ENCODE data around the gene SLC5A3.

Gene SLC5A3

GRCh38 chr21:34082769-34083168, 9.4 kb downstream of the SLC5A3 start:
- Histone ChIP-seq H3K9me3 (ENCODE audit: control insufficient read depth, insufficient read depth, low read depth, low read length) (no peaks in the 10 kb centered on the region), H3K4me1 (ENCODE audit: control insufficient read depth, insufficient read depth, low read length) (no peaks in the 10 kb centered on the region; the same call in 1 of the 2 replicates), H3K36me3 (ENCODE audit: control insufficient read depth in 2 of 2, insufficient read depth in 1 of 2, low read length in 2 of 2) (peaks cover 0 to 3% of the 10 kb centered on the region in 2 experiments; a peak in 1 of 3 replicates), H3K27ac (ENCODE audit: extremely low read depth, low read depth, low read length) (no peak overlapping the region), H3K4me3 (ENCODE audit: low read depth, low read length) (no peak overlapping the region)
- CTCF ChIA-PET: interaction anchor here (0.9 to 2.1 kb wide), 2 partner anchors 10 to 39 kb away, joined by 4 to 8 read pairs; no protein-coding TSS in a partner anchor
- POLR2A ChIA-PET: interaction anchor here (1.0 kb wide), 1 partner anchor 10 kb away, joined by 3 read pairs; no protein-coding TSS in a partner anchor
- no peak for TF ChIP-seq GLI2 (tag by site-specific recombination; IDR thresholded peaks at IDR 0.05; ENCODE audit: borderline replicate concordance, low read depth)
- no peak for TF ChIP-seq BCL11B (tag by site-specific recombination; IDR thresholded peaks at IDR 0.05; ENCODE audit: low read depth)
- TF ChIP-seq ZNF239 (tag by site-specific recombination; IDR thresholded peaks at IDR 0.05): no peak
- peak; percentile 85 for TF ChIP-seq PRDM1 (tag by site-specific recombination; IDR thresholded peaks at IDR 0.05)
- TF ChIP-seq SALL2 (tag by site-specific recombination; IDR thresholded peaks at IDR 0.05; ENCODE audit: borderline replicate concordance): no peak

- Histone ChIP-seq H3K27ac (ENCODE audit: extremely low read depth, low read depth, low read length) (no peak overlapping the region), H3K4me1 (ENCODE audit: control insufficient read depth, insufficient read depth, low read length) (no peaks in the 10 kb centered on the region; the same call in 1 of the 2 replicates), H3K9me3 (ENCODE audit: control insufficient read depth, insufficient read depth, low read depth, low read length) (no peaks in the 10 kb centered on the region), H3K4me3 (ENCODE audit: low read depth, low read length) (no peak overlapping the region), H3K36me3 (ENCODE audit: control insufficient read depth in 2 of 2, insufficient read depth in 1 of 2, low read length in 2 of 2) (peaks cover 0 to 3% of the 10 kb centered on the region in 2 experiments; a peak in 1 of 3 replicates)
- TF ChIP-seq ZNF530 (tag by site-specific recombination; IDR thresholded peaks at IDR 0.05; ENCODE audit: low read depth) (no peak), ZNF157 (tag by site-specific recombination; IDR thresholded peaks at IDR 0.05) (no peak), ZNF404 (tag by site-specific recombination; IDR thresholded peaks at IDR 0.05) (no peak), ZNF354C (tag by site-specific recombination; IDR thresholded peaks at IDR 0.05; ENCODE audit: borderline replicate concordance, low read depth) (no peak), ZNF23 (tag by site-specific recombination; IDR thresholded peaks at IDR 0.05; ENCODE audit: borderline replicate concordance) (no peak), KLF7 (tag by site-specific recombination; IDR thresholded peaks at IDR 0.05; ENCODE audit: borderline replicate concordance) (no peak), ZNF211 (tag by site-specific recombination; IDR thresholded peaks at IDR 0.05; ENCODE audit: low read depth) (no peak), ZNF658 (tag by site-specific recombination; IDR thresholded peaks at IDR 0.05) (no peak), ZNF747 (tag by site-specific recombination; IDR thresholded peaks at IDR 0.05) (no peak), ZNF623 (tag by site-specific recombination; IDR thresholded peaks at IDR 0.05) (no peak), ZNF645 (tag by site-specific recombination; IDR thresholded peaks at IDR 0.05) (no peak), ZNF785 (tag by site-specific recombination; IDR thresholded peaks at IDR 0.05) (no peak), ZNF391 (tag by site-specific recombination; IDR thresholded peaks at IDR 0.05; ENCODE audit: borderline replicate concordance, low read depth) (no peak), OSR2 (tag by site-specific recombination; IDR thresholded peaks at IDR 0.05) (no peak), ZNF677 (tag by site-specific recombination; IDR thresholded peaks at IDR 0.05) (no peak), ZNF266 (tag by site-specific recombination; IDR thresholded peaks at IDR 0.05; ENCODE audit: low read depth) (no peak), ZNF350 (tag by site-specific recombination; IDR thresholded peaks at IDR 0.05) (no peak), ZNF544 (tag by site-specific recombination; IDR thresholded peaks at IDR 0.05) (no peak), ZBTB48 (tag by site-specific recombination; IDR thresholded peaks at IDR 0.05) (no peak)
- CTCF ChIA-PET: interaction anchor here (2.1 kb wide), 1 partner anchor 10 kb away, joined by 8 read pairs; no protein-coding TSS in a partner anchor
- POLR2A ChIA-PET: interaction anchor here (1.0 kb wide), 1 partner anchor 11 kb away, joined by 3 read pairs; no protein-coding TSS in a partner anchor
Measured at GRCh38 chr21:34083357-34083756, 10.0 kb downstream of the SLC5A3 start.

Measured in HEK293 (cell line).